AG09309 (cell line): ENCODE data around the gene MRPL4.

Source experiments
- DNase-seq: peaks from one replicate; pipeline ENCODE4 v3.0.0-alpha.2; 2010; ENCODE audit warnings: low read depth
- H3K4me3 ChIP-seq: 2 replicates; pipeline ENCODE4 v1.5.1; 2011; ENCODE audit warnings: mild to moderate bottlenecking, low read depth, low read length, moderate library complexity; ENCODE audit not compliant: control insufficient read depth
- CTCF ChIP-seq: IDR thresholded peaks from 2 replicates; pipeline ENCODE4 v1.5.1; 2011; ENCODE audit warnings: mild to moderate bottlenecking, low read depth, low read length, inconsistent platforms; ENCODE audit not compliant: insufficient read depth, control insufficient read depth; ENCODE audit errors: missing control alignments

The MRPL4 gene

GRCh38 chr19:10222201-10222890 lies 29.7 kb upstream of the MRPL4 start:
- H3K4me3 ChIP-seq: no peak overlapping the region
- no peak for TF ChIP-seq CTCF
- no peak for DNase-seq

DNA sequence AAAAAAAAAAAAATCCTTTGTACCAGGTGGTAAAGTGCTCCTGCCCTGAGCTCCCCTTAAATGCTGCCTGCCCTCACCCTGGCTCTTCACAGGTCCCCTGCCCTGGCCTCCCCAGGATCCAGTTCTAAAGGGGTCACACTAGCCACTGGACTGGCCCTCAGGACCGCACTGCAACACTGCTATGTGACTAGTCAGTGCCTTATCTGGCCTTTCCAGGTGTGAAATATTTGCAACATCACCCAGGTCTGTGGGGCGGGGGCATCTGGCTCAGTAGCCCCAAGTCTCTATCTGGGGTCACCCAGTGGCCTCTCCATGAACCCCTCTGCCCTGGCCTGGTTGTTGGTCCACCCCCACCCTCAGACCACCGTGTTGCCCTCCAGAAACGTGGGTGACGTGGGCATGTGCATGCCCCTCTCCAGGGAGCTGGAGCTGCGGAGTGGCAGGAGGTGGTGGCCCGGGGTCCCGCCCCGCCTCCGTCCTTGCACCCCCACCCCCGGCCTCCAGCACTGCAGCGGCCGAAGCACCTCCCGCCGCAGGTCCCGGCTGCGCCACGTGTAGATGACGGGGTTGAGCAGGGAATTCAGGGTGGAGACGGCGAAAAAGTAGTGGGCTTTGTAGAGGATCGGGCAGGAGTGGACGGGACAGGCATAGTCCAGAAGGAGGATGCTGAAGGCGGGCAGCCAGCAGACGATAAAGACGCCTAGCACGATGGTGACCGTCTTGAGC lies 28.4 kb upstream of the MRPL4 start:
- DNase-seq: no peak
- TF ChIP-seq CTCF: no peak
- no peak overlapping the region for H3K4me3 ChIP-seq

- DNase-seq: no peak
- TF ChIP-seq CTCF: no peak
- no peak overlapping the region for H3K4me3 ChIP-seq
Observed at GRCh38 chr19:10224337-10224736, 27.7 kb upstream of the MRPL4 start.

DNA sequence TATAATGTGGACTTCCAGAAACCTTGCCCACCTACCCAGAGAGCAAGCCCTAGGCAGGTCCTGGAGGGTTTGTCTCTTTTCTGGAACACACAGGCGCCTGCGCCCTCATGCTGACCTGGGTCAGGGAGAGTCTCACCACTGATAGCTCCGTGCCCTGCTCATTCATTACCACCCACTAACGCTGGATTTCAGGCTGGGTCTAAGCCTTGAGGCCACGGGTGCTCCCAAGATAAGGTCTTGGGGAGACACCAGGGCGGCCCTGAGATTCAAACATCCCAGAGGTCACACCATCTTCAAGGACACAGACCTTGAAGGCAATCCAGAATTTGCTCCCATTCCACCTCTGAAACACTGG lies 26.0 kb upstream of the MRPL4 start:
- TF ChIP-seq CTCF: no peak
- no peak for DNase-seq
- no peak overlapping the region for H3K4me3 ChIP-seq

DNA sequence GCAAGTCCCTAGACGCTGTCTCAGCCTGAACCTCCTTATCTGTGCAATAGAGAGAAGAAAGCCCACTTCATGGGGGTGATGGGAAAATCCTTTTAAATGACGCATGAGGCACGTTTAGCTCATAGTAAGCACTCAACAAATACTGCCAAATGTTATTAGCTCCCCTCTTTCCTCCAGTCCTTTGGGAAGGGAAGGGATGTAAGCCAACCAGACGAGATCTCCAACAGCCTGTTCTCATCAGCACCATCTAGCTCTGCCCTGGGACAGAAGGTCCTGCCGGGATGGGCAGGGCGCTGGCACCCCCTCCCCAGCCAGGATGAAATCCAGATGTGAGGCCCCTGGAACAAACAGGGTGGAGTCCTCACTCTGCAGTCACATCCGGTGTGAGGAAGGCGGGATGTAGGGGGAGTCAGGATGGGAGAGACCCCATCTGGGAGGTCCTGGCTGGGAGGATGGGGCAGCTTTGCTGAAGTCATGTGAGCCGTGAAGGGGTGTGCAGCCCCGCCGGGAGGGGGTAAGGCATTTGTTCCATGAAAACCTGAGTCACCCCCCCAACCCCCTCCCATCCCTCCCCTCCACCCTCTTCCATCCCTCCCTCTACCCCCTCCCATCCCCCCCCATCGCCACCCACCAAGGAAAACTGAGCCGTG lies 25.5 kb upstream of the MRPL4 start:
- DNase-seq: no peak
- no peak for TF ChIP-seq CTCF
- H3K4me3 ChIP-seq: no peak overlapping the region

GRCh38 chr19:10227026-10227971 lies 24.7 kb upstream of the MRPL4 start:
- no peak for TF ChIP-seq CTCF
- DNase-seq: no peak
- H3K4me3 ChIP-seq: no peak overlapping the region
